NCI-H345 treated with DMSO at 0.1 percent for 48 hours (cell line): ENCODE measurements around the gene GRAMD1A.
"Not testable (repeated sequence)": the region's sequence is repeated elsewhere in the genome, so short reads cannot be mapped to it uniquely, and the experiment has no call there.

ENCODE experiments used
- DNase-seq: peaks from one replicate; lab custom pipeline; 2025; ENCODE audit not compliant: unreplicated experiment; lab: John Stamatoyannopoulos, UW

The GRAMD1A gene

DNA sequence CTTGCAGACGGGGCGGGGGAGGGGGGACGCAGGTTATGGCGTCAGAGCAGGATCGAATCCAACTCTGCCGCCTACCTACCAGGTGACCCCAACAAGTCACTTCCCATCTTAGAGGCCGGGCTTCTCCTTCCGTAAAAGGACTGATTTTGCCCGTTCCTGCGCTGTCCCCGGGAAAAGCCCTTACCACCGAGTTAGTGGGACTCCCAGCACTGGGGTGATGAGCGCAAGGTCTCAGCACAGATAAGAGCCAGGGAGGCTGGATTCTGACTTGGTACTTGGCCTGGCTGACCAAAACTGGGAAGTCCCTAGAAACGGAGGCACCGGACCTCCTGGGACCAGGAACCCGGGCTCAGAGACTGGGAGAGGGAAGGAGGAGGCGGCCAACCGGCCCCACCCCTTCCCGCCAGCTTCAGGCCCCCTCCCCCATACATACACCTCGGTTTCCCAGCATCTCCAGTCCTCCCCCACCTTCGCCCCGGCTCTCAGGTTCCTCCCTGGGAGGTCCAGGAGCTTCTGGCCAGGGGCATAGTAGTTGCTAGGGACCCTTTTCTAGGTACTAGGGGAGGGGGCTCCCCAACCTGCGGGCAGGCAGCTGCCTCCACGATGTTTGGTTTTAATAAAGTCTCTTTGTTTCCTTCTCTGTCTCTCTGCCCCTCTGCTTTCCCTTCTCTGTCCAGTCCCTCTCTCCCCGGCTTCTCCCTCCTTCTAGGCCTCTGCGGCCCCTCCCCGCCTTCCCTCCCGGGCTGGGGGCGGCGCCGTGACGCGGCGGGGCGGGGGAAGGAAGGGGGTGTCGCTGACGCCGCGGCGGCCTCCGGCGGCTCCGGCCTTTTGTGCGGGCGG is at the start of gene GRAMD1A:
TSS of gene GRAMD1A (plus strand) at position 826 of the 840 bp plus-strand sequence. CDS start 156 bp downstream, outside the sequence.
- peak; percentile 87 for DNase-seq

- no peak for DNase-seq
Measured at GRCh38 chr19:34953092-34953491, 47.0 kb upstream of the GRAMD1A start.

- no peak for DNase-seq
Measured at GRCh38 chr19:34957830-34958751, 42.0 kb upstream of the GRAMD1A start.

- no peak for DNase-seq
Measured at GRCh38 chr19:34959021-34959420, 41.1 kb upstream of the GRAMD1A start.

DNA sequence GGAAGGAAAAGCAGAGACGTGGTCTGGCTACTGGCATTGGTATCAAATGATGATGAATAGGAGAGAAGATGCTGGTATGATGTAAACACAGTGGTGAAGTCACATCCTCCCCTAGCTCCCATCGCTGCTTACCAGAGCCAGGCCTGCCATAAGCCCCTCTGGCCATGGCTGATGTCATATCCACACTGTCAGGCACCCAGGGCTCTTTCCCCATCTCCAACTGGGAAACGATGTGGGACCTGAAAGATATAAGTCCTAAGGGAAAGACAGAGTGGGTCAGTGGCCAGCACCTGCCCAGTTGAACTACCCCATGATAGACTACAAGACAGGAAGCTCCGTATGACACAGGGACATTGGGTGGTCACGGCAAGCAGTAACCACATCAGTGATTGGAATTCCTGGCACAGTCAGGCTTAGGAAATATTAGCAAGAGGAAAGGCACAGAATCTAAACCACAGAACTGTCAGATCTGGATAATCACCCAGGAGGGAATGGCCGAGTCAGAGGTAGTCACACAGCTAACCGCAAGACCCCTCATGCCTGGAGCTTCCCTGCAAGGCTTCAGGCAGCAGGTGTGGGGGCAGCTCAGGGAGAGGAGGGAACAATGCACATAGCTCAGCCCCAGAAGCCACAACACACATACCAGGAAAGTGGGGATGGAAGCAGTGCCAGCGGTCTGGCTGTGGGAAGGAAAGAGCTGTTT is 39.9 kb upstream of the GRAMD1A start:
- DNase-seq, result no peak

GRCh38 chr19:34960940-34961679 is 39.0 kb upstream of the GRAMD1A start:
- DNase-seq, result no peak

DNA sequence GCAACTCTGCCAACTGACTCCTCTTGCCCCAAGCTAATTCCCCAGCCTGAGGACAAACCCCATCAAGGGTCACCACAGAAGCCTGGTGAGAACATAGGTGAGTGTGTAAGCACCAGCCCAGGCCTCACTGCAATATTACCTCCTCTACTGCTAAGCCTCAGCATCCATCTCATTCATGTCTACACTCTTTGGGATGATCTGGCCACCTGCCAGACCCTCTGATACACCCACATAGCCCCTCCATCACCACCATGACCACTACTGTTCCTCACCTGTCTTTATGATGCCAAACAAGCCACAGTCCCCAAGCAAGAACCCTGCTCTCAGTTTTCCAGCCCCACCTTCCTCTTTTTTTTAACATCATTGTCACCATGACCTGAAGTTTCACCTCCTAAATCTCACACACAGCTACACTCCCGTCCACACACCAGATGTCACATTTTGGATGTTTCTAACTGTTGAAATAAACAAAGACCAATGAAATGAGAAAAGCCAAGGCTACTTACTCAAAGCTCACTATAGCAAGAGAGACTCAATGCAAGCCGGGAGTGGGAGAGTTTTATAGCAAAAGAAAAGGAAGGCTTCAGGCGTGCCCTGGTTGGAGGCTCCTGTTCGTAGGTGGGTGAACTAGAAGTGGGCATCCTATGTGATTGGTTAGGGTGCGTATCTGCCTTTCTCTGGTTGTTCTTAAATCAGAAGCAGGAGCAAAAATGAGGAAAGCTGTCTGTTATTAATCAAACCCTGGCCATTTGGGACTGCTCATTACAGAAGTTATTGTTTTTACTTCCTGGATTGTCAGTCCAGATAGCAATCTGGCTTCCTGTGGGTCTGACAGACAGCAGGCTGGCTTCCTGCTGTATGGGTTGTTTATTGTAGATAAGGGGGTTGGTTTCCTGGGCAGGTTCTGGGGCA is 38.1 kb upstream of the GRAMD1A start:
- DNase-seq, result no peak

GRCh38 chr19:34962687-34963572 is 37.2 kb upstream of the GRAMD1A start:
- peak; percentile 8 for DNase-seq

DNA sequence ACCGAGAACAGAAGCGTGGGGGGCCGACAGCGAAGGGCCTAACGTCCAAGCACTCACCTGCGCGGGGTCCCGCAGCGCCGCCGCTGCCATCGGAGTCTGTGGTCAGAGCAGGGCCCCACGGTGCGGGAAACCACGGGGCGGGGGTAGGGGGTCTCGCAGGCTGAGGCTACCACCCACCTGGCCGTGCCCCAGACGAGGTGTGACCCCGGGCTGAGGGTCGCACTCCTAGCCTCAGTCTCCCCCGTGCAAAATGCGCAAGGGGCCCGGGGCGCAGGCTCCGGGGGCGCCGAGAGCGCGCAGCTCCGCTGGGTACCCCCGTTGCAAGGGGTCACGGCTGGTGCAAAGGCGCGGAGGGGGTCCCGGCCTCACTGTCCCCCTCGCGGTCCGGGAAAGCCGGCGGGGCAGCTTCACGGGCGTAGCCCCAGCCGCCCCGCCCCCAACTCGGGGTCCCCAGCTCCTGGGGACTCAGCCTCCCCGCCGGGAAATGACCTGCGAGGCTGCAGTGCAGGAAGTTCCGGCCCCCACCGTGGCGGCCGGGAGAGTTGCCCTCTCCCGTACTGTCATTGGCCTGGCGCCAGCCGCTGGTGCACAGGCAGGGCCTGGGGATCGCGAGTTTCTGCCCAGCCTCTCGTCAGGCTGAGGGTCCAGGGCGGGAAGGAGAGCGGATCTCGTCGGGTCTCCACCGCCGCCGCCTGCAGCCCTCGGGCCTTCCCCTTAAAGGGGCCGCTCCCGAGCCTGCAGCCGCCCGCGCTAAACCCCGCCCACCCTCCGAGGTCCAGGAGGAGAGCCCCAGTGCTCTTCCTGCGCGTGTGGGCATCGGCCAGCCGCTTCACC is 36.3 kb upstream of the GRAMD1A start, which contains the start of gene ZNF792:
TSS of gene ZNF792 (minus strand) at position 657 of the 834 bp plus-strand sequence. CDS start at position 90, 567 bp downstream.
- peak; percentile 66 for DNase-seq

GRCh38 chr19:34964598-34964997 is 35.5 kb upstream of the GRAMD1A start:
- DNase-seq, result no peak

- DNase-seq, result not testable (repeated sequence)
Measured at GRCh38 chr19:34965505-34965904, 34.6 kb upstream of the GRAMD1A start.

- DNase-seq, result no peak
Measured at GRCh38 chr19:34967551-34967950, 32.6 kb upstream of the GRAMD1A start.

- DNase-seq, result no peak
Measured at GRCh38 chr19:34969721-34970120, 30.4 kb upstream of the GRAMD1A start.

GRCh38 chr19:34970185-34970780 is 29.8 kb upstream of the GRAMD1A start:
- not testable (repeated sequence) for DNase-seq

DNA sequence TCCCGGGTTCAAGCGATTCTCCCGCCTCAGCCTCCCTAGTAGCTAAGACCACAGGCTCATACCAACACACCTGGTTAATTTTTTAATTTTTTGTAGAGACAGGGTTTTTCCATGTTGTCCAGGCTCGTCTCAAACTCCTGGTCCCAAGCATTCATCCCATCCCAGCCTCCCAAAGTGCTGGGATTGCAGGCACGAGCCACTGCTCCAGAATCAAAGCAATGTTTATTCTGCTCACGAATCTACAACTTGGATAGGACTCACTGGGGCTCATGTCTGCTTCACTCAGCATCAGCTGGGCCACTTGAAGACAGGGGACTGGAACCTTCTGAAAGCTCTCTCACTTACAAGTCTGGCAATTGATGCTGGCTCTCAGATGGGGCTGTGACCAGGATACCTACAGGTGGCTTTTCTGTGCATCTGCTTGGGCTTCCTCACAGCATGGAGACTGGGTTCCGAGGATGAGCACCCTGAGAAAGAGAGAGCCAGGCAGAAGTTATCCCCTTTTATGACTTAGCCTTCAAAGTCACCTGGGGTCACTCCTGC is 27.9 kb upstream of the GRAMD1A start:
- DNase-seq, result no peak

DNA sequence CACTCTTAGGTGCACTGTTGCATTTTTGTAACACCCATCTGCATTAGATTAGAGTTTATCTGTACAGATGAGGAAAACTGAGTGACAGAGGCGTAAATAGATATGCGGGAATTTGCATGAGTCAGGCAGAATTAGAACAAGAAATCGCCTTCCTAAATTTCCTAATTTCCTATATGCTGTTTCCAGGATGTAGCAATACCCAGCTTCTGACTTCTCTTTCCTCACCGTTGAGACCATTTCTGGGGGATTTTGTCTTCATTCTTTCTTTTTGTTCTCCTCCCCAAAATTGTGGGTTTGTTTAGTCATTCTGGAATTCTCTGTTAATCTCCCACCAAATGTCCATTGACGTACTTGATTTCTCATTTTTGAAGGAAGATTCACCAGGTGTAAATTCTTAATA is 25.5 kb upstream of the GRAMD1A start:
- DNase-seq, result no peak

DNA sequence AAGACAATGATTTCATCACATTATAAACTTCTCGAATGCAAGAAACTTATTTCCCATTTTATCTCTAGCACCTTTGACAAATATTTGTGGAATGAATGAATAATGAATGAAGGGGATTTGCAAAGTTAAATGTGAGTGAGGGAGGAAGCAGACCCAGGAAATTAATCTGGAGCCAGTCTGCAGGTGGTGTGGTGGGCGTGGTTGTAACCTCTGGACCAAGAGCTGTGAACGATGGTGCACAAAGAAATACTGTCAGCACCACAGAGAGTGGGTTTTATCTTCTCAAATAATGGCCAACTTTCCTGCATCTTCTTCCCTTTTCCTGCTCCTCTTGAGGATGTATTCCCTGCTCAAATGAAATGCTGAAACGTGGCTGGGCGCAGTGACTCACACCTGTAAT is 25.1 kb upstream of the GRAMD1A start:
- no peak for DNase-seq
